ENCODE results near the gene PRXL2B.
"Not testable (repeated sequence)": the region's sequence is repeated elsewhere in the genome, so short reads cannot be mapped to it uniquely, and the experiment has no call there.

Gene PRXL2B

DNA sequence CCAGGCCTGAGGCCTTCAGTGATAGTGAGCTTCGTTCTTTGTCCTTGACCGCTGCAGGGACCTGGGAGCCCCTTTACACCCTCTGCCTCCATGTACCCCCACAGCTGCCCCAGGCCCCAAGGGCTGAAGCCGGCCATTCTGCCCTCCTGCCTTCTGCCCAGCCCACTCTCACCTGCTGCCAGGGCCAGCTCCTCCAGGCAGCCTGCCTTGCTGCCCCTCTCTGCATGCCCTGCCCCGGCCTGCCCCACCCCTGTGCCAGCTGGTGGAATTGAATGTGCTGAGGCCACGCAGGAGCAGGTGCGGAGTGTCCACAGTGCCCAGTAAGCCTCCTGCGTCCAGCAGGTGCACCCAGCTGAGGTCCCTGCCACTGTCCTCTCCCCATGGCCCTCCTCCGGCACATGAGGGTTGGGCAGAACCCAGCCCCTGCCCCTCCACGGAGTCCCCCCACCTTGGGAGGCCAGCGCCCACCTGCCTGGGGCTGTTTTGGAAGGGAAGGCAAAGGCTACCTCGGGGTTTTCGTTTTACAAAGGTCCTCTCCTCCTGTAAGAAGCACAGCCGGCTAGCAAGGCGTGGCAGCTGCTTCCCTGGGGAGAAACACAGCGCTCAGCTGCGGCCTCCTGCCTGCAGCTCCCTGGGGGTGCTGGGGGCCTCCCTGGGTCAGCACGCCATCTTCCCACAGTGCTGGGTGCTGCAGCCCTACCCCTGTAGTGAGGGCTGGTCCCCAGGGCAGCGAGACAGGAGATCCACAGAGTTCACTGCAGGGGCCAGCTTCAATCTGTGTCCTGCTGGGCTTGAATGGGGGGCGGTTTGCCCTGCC is 25.3 kb downstream of the PRXL2B start:
- peaks cover 7% of the 10 kb centered on the region for H3K9me3 Mint-ChIP-seq
- no peak overlapping the region for H3K27ac Mint-ChIP-seq
- H3K27me3 Mint-ChIP-seq: peaks cover 15% of the 10 kb centered on the region
- no peak overlapping the region for H3K4me3 Mint-ChIP-seq
- ATAC-seq (ENCODE audit: low read depth) (no peak), DNase-seq (ENCODE audit: low spot score in 2 of 2) (no peak)
- peaks cover 5% of the 10 kb centered on the region for H3K36me3 Mint-ChIP-seq
- H3K4me1 Mint-ChIP-seq: no peaks in the 10 kb centered on the region

DNA sequence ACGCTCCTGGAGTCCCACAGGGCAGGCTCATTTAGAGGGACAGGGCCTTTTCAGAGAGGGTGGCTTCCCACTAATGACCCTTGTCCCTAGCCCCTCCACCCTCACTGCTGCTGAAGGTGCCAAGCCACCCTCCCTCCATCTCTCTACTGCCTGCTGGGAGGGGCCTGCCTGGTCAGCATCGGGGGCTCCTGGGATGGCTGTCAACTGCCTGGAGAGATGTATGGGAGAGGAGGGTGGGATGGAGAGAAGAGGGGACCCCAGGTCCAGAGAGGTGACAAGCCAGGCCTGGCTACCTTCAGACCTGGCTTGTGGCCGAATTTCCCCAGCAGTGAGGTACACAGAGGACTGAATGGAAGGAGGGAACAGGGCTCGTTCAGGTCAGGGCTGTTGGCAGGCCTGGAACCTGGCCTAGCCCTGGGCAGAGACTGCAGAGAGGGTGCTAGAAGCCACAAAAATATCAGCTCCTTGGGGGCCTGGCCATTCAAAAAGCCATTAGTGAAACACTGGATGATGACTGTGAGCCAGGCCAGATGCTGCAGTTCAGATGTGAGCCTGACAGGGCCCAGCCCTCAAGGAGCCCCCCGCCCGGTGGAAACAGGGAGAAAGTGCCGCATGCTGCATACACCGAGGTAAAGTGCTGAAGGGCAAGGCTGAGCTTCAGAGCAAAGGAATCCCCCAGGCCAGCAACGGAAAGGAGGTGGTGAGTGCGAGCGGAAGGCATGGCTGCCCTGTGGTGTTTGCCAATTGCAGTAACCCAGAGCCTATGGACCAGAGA is 26.2 kb downstream of the PRXL2B start:
- peaks cover 15% of the 10 kb centered on the region for H3K27me3 Mint-ChIP-seq
- no peak overlapping the region for H3K27ac Mint-ChIP-seq
- no peaks in the 10 kb centered on the region for H3K4me1 Mint-ChIP-seq
- peaks cover 5% of the 10 kb centered on the region for H3K36me3 Mint-ChIP-seq
- H3K4me3 Mint-ChIP-seq: no peak overlapping the region
- ATAC-seq (ENCODE audit: low read depth) (no peak), DNase-seq (ENCODE audit: low spot score in 2 of 2) (no peak)
- H3K9me3 Mint-ChIP-seq: peaks cover 7% of the 10 kb centered on the region

DNA sequence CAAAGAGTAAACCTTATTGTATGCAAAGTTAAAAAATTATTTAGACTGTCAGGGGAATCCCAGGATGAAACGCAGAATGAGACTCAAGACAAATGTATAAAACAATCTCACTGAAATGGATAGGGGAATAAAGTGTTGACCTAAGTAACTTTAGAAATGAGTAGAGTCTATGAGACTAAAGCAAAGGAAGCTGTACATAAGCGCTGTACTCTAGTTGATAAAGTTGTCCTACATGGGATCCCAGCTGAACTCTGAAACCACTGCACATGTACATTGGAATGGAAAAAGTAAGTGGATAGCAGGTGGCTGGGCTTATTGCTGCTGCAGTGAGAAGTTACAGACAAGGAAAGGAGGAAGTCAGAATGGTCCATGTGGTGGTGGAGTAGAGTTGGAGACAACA is 27.6 kb downstream of the PRXL2B start:
- Mint-ChIP-seq H3K9me3 (peaks cover 8% of the 10 kb centered on the region), H3K27ac (no peak overlapping the region), H3K4me1 (no peaks in the 10 kb centered on the region), H3K36me3 (peaks cover 6% of the 10 kb centered on the region), H3K27me3 (peaks cover 18% of the 10 kb centered on the region), H3K4me3 (no peak overlapping the region)
- ATAC-seq (ENCODE audit: low read depth): no peak
- no peak for DNase-seq (ENCODE audit: low spot score in 2 of 2)

DNA sequence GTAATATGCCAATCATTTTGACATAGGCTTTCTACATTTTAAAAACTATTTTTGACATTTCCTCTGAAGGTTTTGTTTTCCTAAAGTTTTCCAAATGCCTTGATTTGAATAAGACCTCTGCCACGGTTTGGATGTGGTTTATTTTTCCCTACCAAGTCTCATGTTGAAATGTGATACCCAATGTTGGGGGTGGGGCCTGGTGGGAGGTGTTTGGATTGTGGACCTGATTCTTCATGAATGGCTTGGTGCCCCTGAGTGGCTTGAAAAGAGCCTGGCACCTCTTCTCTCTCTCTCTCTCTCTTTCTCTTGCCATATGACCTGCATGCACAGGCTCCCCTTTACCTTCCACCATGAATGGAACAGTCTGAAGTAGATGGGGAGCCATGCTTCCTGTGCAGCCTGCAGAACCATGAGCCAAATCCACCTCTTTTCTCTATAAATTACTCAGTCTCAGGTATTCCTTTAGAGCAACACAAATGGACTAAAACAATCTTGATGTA is 31.4 kb downstream of the PRXL2B start:
- ATAC-seq (ENCODE audit: low read depth): no peak
- no peak overlapping the region for H3K4me3 Mint-ChIP-seq
- H3K9me3 Mint-ChIP-seq: peaks cover 16% of the 10 kb centered on the region
- H3K27me3 Mint-ChIP-seq: peaks cover 21% of the 10 kb centered on the region
- DNase-seq (ENCODE audit: low spot score in 2 of 2): no peak
- no peaks in the 10 kb centered on the region for H3K4me1 Mint-ChIP-seq
- no peak overlapping the region for H3K27ac Mint-ChIP-seq
- H3K36me3 Mint-ChIP-seq: peaks cover 11% of the 10 kb centered on the region

DNA sequence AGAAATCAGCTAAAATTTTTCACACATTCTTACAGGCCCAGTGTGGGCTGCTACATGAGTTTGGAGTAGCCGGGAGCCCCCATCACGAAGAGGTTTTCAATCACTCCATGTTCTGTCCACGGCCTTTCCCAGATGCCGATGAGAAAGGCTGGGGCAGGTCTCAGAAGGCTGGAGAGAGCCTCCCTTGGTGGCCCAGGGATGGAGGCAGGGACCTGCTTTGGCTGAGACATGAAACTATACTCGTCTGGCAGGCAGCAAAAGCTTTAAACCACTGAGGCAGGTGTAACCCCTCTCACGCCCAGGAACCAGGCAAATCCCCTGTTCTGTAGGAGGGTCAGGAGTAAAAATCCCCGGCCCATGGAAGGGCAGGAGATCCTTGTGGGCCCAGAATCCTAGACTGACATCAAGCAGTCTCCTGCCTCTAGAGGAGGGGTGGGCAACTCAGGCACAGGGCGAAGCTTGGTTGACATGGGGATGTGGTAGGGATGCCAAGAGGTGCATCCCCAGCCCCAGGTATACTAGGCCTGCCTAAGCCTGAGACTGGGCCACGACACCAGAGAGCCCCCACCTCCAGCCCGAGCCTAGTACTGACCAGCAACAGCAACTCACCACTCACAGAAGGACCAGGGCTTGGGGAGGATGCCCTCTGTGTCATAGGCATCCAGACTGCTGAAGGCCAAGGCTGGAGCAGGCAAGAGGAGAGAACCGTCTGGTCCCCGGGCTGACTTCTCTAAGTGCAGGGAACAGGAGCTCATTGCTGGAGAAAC is 37.2 kb downstream of the PRXL2B start:
- Mint-ChIP-seq H3K27ac (no peak overlapping the region), H3K36me3 (peaks cover 4% of the 10 kb centered on the region), H3K4me1 (no peaks in the 10 kb centered on the region), H3K9me3 (peaks cover 8% of the 10 kb centered on the region), H3K27me3 (peaks cover 32% of the 10 kb centered on the region), H3K4me3 (no peak overlapping the region)
- ATAC-seq (ENCODE audit: low read depth): no peak
- no peak for DNase-seq (ENCODE audit: low spot score in 2 of 2)

DNA sequence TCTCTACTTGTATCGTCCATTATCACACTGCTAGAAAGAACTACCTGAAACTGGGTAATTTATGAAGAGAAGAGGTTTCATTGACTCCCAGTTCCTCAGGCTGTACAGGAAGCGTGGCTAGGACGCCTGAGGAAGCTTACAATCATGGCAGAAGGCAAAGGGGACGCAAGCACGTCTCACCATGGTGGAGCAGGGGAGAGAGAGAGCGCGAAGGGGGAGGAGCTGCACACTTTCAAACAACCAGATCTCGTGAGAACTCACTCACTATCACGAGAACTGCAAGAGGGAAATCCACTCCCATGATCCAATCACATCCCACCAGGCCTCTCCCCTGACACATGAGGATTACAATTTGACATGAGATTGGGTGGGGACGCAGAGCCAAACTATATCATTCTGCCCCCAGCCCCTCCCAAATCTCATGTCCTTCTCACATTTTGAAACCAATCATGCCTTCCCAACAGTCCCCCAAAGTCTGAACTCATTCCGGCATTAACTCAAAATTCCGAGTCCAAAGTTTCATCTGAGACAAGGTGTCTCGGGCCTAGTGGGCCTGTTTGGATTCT is 38.2 kb downstream of the PRXL2B start:
- H3K27ac Mint-ChIP-seq: no peak overlapping the region
- peaks cover 28% of the 10 kb centered on the region for H3K27me3 Mint-ChIP-seq
- H3K9me3 Mint-ChIP-seq: peaks cover 5% of the 10 kb centered on the region
- no peak for ATAC-seq (ENCODE audit: low read depth)
- H3K4me3 Mint-ChIP-seq: no peak overlapping the region
- no peak for DNase-seq (ENCODE audit: low spot score in 2 of 2)
- peaks cover 2% of the 10 kb centered on the region for H3K36me3 Mint-ChIP-seq
- no peaks in the 10 kb centered on the region for H3K4me1 Mint-ChIP-seq

DNA sequence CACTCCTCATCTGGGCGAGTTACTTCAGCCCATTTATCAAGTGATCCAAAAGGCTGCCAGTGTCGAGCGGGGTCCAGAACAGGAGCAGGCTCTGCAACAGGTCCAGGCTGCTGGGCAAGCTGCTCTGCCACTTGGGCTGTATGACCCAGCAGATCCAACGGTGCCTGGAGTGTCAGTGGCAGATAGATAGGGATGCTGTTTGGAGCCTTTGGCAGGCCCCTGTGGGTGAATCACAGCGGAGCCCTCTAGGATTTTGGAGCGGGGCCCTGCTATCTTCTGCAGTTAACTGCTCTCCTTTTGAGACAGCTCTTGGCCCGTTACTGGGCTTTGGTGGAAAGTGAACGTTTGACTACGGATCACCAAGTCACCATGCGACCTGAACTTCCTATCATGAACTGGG is 38.7 kb downstream of the PRXL2B start:
- Mint-ChIP-seq H3K27ac (no peak overlapping the region), H3K9me3 (peaks cover 3% of the 10 kb centered on the region), H3K4me1 (no peaks in the 10 kb centered on the region), H3K4me3 (no peak overlapping the region), H3K36me3 (no peaks in the 10 kb centered on the region), H3K27me3 (peaks cover 26% of the 10 kb centered on the region)
- DNase-seq (ENCODE audit: low spot score in 2 of 2): no peak
- no peak for ATAC-seq (ENCODE audit: low read depth)

DNA sequence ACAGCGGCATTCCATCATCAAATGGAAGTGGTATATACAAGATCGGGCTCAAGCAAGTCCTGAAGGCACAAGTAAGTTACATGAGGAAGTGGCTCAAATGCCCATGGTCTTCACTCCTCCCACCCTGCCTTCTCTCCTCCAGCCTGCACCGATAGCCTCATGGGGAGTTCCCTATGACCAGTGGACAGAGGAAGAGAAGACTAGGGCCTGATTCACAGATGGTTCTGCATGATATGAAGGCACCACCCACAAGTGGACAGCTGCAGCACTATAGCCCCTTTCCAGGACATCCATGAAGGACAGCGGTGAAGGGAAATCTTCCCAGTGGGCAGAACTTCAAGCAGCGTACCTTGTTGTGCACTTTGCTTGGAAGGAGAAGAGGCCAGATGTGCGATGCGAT is 39.2 kb downstream of the PRXL2B start:
- H3K4me3 Mint-ChIP-seq; H3K4me1 Mint-ChIP-seq; ATAC-seq (ENCODE audit: low read depth); DNase-seq (ENCODE audit: low spot score in 2 of 2); H3K36me3 Mint-ChIP-seq; H3K27ac Mint-ChIP-seq; H3K9me3 Mint-ChIP-seq: not testable (repeated sequence)
- H3K27me3 Mint-ChIP-seq: peaks cover 28% of the 10 kb centered on the region

DNA sequence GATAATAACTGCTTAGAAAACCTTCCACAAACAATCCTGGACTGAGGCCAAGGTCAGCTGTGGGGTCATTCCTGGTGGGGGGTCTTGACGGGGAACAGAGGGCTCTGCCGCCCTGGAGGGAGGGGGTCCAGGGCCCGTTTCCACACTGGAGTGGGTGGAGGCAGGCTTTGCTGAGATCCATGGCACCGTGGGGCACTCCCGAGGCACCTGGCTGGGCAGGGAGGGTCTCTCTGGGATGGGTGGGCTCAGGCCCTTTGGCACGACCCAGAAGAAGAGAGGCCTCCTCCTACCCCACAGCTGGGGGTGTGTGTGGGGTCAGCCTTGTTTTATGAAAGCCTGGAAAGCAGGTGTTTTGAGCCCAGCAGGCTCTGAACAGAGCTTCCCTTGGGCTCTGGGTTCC is 41.2 kb downstream of the PRXL2B start:
- H3K9me3 Mint-ChIP-seq: no peaks in the 10 kb centered on the region
- H3K4me1 Mint-ChIP-seq: no peaks in the 10 kb centered on the region
- ATAC-seq (ENCODE audit: low read depth): no peak
- no peaks in the 10 kb centered on the region for H3K36me3 Mint-ChIP-seq
- H3K4me3 Mint-ChIP-seq: no peak overlapping the region
- no peak overlapping the region for H3K27ac Mint-ChIP-seq
- peaks cover 32% of the 10 kb centered on the region for H3K27me3 Mint-ChIP-seq
- DNase-seq (ENCODE audit: low spot score in 2 of 2): no peak

DNA sequence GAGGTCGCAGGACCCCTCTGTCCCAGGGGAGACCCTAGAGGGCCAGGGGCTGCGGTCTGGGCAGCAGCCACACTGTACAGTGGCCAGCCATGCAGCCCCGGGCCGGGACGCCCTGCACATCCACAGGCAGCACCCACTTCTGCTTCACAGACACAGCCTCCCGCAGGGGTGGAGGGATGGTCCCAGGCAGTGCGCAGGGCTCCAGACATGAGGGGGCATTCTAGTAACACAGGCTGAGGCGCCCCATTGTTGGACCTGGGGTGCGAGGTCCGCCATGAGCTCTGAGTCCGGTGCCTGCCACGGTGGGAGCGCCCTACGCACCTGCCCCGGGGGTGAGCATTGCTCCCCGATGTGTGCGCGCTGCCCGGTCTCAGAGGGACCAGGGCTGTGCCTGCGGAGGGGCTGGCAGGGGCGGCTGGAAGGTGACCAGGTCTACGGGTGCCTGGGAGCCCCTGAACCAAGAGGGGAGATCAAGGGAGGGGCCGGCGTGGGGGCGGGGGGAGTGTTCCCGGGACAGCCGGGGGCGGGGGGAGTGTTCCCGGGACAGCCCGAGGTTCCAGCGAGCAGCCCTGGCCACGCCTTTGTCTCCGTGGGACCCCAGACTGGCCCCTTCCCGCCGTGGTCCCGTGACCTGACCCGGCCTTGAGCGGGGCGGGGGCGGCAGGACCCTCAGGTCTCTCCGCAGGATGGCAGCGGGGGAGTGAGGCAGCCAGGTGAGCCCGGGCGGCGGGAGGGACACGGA is 41.8 kb downstream of the PRXL2B start:
- Mint-ChIP-seq H3K4me3 (no peak overlapping the region), H3K27me3 (peaks cover 34% of the 10 kb centered on the region)
- ATAC-seq (ENCODE audit: low read depth): no peak

DNA sequence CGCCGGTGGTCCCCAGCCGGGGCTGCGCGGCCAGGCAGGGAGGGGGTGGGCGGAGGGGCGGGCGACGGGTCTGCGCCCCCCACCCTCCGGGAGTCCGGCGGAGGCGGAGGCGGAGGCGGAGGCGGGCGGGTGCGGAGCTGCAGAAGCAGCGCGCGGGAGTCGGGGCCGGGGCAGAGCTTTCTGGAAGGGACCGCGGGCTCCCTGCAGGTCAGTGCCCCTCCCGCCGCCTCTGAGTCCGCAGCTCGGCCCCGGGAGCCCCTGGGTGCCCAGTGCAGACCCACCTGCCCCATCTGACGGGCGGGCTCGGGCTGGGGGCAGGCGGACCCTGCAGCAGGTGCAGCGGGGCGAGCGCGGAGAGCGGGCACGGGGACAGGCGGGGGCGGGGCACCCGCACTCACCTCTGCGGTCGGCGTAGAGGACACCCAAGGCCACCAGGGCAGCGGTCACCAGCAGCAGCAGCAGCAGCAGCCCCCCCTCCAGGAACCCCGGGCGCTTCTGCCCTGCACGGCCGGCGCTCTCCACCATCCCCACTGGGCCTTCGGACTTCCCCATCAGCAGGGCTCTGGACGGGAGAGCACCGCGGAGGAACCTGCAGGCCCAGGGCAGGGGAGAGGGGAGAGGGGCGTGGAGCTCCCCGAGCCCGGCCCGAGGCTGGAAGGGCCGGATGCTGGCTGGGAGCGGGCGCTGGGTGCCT is 42.5 kb downstream of the PRXL2B start:
- Mint-ChIP-seq H3K27ac (no peak overlapping the region), H3K9me3 (no peaks in the 10 kb centered on the region), H3K4me3 (no peak overlapping the region), H3K4me1 (no peaks in the 10 kb centered on the region), H3K27me3 (peaks cover 34% of the 10 kb centered on the region), H3K36me3 (no peaks in the 10 kb centered on the region)
- DNase-seq (ENCODE audit: low spot score in 2 of 2): no peak
- ATAC-seq (ENCODE audit: low read depth): no peak

More for the DNA sequence above, 41.8 kb downstream of the PRXL2B start:
- no peaks in the 10 kb centered on the region for H3K4me1 Mint-ChIP-seq
- DNase-seq (ENCODE audit: low spot score in 2 of 2): no peak
- H3K36me3 Mint-ChIP-seq: no peaks in the 10 kb centered on the region
- no peak overlapping the region for H3K27ac Mint-ChIP-seq
- no peaks in the 10 kb centered on the region for H3K9me3 Mint-ChIP-seq

DNA sequence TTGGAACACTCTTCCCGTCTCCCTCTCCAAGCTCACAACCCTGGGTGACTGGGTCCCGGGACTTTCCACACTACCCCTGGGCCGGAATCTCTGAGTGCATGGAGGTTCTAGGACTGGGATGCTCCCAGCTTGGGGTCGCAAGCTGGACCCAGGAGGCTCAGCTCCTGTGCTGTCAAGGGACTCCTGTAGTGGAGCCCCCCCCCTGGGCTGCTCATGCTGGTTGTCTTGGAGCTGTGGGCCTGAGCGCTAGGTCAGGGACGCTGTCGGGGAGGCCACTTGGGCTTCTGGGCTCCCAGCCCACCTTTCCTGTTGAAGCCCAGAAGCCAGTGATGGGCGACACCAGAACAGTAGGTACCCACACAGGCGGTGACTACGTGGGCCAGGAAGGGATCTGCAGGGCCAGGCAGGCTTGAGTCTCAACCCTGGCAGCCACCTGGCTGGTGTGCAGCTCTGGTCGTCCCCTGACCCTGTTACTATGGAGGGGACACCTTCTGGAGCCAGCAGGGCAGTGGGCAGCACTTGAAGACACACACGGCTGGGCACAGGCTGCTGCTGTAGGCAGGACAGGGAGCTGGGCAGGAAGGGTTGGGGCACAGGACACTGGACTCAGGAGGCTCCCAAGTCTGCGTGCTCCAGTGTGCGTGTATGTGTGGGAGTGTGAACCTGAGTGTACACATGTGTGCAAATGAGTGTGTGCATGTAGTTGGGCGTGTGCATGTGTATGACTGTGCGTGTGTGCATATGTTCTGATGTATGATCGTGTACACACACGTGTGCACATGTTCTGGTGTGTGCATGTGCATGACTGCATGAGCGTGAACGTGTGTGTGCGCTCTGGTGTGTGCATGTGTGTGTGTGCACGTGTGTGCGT is 43.3 kb downstream of the PRXL2B start:
- Mint-ChIP-seq H3K4me3 (no peak overlapping the region), H3K9me3 (no peaks in the 10 kb centered on the region), H3K4me1 (no peaks in the 10 kb centered on the region), H3K27ac (no peak overlapping the region), H3K27me3 (peaks cover 32% of the 10 kb centered on the region), H3K36me3 (no peaks in the 10 kb centered on the region)
- ATAC-seq (ENCODE audit: low read depth) (no peak), DNase-seq (ENCODE audit: low spot score in 2 of 2) (no peak)
